Retinal pigment epithelial cell (primary cell): Measurements from ENCODE around the gene CAB39.

Experiments
- DNase-seq: peaks from one replicate; pipeline ENCODE4 v3.0.0-alpha.2; 2010; ENCODE audit warnings: low read depth
- H3K4me3 ChIP-seq: 2 replicates; pipeline ENCODE4 v1.5.1; 2011; ENCODE audit warnings: mild to moderate bottlenecking, low read length, control low read depth, moderate library complexity
- CTCF ChIP-seq: conservative IDR thresholded peaks from 2 replicates; pipeline ENCODE4 v1.5.1; 2011; ENCODE audit warnings: low read depth, low read length, control low read depth, inconsistent platforms

Gene CAB39

DNA sequence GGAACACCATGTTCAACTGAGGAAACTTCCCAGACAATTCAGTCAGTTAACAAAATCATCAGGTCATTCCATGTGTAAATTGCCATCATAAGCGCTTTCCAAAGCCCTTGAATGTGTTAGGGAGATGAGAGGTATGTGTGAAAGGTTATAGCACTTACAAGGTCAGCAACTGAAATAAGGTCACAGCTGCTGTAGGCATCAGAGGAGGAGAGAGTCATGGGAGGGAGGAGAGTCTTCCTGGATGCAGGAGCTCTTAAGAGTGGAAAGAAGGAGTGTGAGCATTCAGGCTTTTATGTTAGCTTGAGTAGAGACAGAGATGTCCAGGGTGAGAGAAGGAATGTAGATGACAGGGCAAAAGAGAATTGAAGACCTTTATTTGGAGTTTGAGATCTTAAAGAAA is 67.0 kb downstream of the CAB39 start:
- no peak overlapping the region for H3K4me3 ChIP-seq
- DNase-seq, result no peak
- TF ChIP-seq CTCF, result no peak

- peak; percentile 83 for DNase-seq
These were observed 68.6 kb downstream of the CAB39 start for GRCh38 chr2:230781130-230781797.

DNA sequence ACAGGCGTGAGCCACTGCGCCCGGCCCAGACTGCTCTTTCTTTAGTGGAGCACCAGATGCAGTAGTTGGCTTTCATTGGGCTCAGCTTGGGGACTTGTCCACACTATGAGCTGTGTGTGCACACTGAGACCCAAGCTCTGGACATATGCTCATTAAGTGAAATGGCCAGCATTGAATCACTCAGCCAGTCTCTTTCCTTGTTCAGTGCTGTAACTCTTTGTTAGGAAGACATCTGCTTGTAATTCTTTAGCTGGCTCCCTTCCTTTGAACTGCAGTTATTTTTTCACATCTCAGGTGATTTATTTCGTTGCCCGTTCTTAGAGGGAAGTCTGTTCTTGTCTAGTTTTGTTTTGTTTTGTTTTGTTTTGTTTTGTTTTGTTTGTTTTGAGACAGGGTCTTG is 70.5 kb downstream of the CAB39 start:
- DNase-seq, result no peak
- H3K4me3 ChIP-seq, result no peak overlapping the region
- TF ChIP-seq CTCF, result no peak

More at GRCh38 chr2:230781130-230781797, 68.6 kb downstream of the CAB39 start:
- no peak overlapping the region for H3K4me3 ChIP-seq
- no peak for TF ChIP-seq CTCF

DNA sequence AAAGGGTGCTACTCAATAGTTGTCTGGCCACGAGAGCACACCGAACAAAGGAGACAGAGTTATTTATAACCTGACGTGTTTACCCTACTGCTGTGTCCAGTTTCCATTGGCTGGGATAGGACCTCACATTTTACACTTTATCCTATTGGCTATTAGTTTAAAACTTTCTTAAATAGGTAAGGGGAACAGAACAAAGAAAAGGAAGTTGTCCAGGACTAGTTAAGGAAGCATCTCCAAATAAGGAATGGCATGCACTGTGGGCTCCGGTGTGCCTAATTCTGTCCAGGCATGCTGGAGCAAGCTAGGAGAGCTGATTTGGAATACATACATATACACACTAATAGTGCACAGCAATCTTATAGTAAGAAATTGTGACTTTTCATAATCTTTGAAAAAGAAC is 72.2 kb downstream of the CAB39 start:
- TF ChIP-seq CTCF, result no peak
- no peak overlapping the region for H3K4me3 ChIP-seq
- DNase-seq, result no peak

DNA sequence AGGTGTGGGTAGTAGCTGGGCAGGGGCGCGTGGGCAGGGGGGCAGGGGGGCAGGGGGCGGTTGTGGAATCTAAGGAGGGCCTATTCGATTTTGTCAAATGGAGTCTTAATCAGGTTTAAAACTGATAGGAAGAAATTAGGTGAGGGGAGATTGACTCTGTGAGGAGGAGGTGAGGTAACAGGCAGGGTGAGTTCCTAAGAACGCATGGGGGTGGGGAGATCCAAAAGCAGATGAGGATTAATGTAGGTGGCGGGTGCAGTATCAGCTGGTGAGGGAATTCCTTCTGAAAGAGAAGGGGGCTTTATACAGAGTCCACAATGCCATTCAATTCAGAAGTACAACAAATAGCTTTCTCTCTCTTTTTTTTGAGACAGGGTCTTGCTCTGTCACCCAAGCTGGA is 72.7 kb downstream of the CAB39 start:
- no peak for DNase-seq
- no peak overlapping the region for H3K4me3 ChIP-seq
- TF ChIP-seq CTCF, result no peak

- no peak for DNase-seq
- no peak for TF ChIP-seq CTCF
- H3K4me3 ChIP-seq, result no peak overlapping the region
These were observed 74.5 kb downstream of the CAB39 start for GRCh38 chr2:230787101-230787500.

DNA sequence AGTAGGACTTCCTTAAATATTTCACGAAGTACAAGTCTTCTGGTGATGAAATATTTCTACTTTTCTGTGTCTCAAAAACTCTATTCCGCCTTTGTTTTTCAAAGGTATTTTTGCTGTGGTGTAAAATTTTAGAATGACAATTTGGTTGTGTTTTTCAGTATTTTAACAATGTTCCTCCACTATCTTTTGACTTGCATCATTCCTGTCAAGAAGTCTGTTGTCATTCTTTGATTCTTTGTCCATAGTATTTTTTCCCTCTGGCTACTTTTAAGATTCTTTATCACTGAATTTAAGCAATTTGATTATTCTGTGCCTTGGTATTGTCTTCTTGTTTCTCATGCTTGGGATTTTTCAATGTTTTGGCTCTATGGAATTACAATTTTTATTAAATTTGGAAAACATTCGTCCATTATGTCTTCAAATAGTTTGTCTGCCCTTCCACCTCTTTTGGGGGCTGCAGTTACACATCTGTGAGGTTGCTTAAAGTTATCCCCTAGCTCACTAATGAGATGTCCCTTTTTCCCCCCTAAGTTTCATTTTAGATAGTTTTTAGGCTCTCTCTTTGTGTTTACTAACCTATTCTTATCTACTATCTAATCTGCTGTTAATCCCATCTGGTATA is 76.0 kb downstream of the CAB39 start:
- no peak overlapping the region for H3K4me3 ChIP-seq
- DNase-seq, result no peak
- TF ChIP-seq CTCF, result no peak
